NCI-H128 (cell line): Measurements from ENCODE around the gene NAPB.
A peak's percentile ranks its signal among the peaks of the same experiment; 100 is the strongest.
"Not testable (repeated sequence)": the region's sequence is repeated elsewhere in the genome, so short reads cannot be mapped to it uniquely, and the experiment has no call there.

Experiments used
- DNase-seq: peaks from one replicate; lab custom pipeline; 2025; ENCODE audit not compliant: unreplicated experiment; lab: John Stamatoyannopoulos, UW

The NAPB gene

GRCh38 chr20:23420943-23421931, at the start of gene NAPB:
TSS of gene NAPB (minus strand) at chr20:23421488. CDS start at chr20:23421402, 86 bp downstream.
- peak; percentile 94 for DNase-seq

- DNase-seq: not testable (repeated sequence)
Observed at GRCh38 chr20:23466961-23467360, 45.7 kb upstream of the NAPB start.

DNA sequence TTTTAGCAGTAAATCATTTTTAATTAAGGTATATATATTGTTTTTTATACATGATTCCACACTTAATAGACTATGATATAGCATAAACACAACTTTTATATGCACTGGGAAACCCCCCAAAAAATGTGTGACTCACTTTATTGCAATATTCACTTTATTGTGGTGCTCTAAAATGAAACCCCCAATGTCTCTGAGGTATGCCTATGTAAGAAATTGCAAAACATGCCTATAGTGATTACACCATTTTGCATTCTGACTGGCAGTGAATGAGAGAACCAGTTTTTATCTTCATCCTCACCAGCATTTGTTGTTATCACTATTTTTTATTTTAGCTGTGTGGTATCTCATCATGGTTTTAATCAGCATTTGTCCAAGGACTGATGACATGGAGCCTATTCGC, 39.9 kb upstream of the NAPB start:
- no peak for DNase-seq

GRCh38 chr20:23459461-23460150, 38.3 kb upstream of the NAPB start:
- DNase-seq: no peak

DNA sequence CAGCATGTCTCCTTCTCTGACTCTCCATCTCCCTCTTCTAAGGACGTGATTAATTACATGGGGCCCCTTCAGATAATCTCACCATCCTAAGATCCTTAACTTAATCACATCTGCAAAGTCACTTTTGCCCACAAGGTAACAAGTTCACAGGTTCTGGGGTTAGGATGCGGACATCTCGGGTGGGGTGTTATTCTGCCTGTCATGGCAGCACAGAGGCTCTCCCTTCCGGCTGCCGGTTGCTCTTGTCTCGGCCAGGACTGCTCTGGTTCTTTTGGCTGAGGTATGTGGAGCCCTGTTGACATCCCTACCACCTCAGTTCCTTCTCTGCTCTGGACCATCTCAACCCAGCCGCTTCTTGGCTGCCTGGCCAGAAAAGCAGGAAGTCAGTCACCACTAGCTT, 35.6 kb upstream of the NAPB start:
- no peak for DNase-seq

DNA sequence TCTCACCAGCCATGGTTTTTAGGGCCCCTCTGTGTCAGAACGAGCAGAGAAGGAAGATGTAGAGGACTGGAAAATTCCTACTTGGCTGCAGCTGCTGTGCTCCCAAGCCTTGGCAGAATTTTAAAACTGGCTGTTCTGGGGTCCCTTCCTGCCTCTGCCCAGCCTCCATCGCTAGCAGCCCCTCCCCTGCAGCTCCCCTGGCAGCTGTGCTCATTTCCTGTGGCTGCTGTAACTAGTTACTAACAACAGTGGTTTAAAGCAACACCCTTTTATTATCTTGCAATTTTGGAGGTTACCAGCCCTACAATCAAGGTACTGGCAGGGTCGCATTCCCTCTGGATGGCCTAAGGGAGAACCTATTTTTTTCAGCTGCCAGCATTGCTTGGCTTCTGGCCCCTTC, 35.1 kb upstream of the NAPB start:
- DNase-seq: no peak

DNA sequence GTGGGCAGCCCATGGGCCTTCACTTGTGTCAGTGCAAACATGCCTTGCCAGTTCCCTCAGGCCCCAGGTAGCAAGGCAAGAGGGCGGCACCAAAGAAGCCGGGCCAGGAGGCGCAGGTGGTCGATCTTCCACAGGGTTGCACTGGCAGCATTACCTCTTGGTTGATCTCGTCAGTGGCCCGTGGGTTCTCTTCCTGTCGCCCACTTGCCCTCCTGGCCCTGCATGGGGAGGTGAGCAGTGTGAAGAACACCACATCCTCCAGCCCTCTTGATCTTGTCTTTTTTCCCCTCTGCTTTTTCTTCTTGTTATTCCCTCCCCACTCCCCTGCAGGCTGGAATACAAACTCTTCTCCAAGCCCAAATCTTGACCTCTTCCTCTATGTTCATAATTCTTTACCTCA, 34.4 kb upstream of the NAPB start:
- no peak for DNase-seq

GRCh38 chr20:23454816-23455215, 33.5 kb upstream of the NAPB start:
- DNase-seq: no peak

GRCh38 chr20:23453549-23454543, 32.6 kb upstream of the NAPB start:
- DNase-seq: no peak

DNA sequence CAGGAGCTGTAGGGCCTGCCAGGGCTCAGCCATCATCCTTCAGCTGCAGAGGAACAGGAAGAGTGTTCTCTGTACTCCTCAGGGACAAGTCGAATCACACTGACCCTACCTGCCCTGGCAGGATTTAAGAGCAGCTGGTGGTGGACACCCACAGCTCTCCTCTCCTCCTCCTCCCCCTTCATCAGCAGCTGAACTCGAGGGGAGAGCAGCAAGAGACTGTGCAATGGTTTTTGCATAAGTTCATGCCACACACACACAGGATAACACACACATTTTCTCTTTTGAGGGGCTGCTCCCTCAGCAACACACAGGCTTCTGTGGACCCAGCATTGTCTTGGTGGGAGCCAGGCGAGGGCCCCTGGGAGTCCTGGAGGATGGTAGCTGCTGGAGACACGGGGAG, 31.5 kb upstream of the NAPB start, which contains the start of gene CST11:
Gene CST11, minus strand, starts transcription at position 101 of the 400 bp plus-strand sequence. Its CDS starts 65 bp downstream, at position 36.
- DNase-seq: no peak

DNA sequence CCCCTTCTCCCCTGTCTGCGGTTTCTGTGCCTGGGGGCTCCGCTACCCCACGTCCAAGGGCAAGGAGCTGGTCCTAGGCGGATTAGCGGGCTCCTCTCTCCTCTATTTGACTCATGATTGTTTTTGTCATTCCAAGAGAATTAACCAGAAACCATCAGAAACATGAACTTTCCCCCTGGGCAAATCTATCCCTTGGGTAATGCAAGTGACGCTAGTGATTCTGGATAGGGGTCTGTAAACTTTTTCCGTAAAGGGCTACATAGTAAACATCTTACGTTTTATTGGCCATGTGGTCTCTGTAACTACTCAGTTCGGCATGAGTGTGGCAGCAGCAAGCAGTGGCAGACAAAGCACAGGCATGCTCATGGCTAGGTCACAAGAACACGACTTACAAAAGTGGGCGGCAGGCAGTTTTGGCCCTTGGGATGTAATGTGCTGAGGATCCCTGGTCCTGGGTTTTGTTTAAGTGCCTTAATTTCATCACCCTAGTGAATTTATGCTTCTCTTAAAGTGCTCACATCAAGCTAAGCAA, 30.7 kb upstream of the NAPB start:
- no peak for DNase-seq

- DNase-seq: no peak
Observed at GRCh38 chr20:23450877-23451276, 29.6 kb upstream of the NAPB start.

DNA sequence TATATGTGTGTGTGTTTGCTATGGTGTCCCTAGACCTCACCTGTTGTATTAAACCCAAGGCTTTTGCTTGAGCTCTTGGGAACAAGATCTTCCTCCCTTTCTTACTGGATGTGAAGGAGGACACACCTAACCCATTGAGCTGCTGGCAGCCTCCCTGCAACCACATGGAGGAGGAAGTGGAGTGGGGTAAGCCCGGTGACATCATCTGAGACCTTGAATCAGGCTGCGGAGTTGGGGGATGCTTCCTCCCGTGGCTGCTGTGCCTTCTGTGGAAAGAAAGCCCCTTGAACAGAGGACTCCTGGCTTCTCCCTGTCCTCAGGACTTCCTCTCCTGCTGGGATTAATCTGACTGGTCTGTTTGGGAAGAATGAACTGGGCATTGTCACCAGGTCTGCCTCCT, 28.1 kb upstream of the NAPB start:
- DNase-seq: no peak

DNA sequence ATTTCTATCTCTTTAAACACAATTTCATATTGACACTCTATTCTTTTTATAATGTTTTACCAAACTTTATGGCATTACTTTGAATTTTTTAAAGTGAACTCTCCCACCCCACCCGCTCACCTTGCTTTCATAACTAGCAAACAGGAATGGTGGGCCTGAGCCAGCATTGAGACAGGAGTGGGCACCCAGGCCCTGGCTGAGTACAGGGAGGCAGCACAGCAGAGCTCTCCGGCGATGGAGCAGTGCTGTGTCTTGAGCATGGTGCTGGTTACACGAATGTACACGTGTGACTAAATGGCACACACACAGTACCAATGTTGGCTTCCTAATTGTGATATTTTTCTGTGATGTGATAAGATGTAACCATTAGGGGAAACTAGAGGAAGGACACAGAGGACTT, 26.9 kb upstream of the NAPB start:
- no peak for DNase-seq

DNA sequence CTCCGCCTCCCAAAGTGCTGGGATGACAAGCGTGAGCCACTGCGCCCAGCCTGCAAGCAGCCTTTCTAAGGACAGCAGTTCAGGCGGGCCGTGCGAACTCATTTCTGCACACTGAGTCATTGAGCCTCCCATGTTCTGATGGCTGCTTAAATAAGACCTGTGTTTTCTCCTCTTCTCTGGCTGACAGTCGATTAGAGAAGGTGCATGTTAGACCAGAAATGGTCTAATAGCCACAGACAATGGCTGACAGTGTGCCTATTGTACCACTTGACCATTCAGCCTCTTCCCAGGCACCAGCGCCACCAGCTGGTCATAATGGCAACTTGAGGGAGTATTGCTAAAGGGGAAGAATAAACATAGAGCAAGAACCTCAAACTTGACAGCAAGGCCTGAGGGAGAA, 25.2 kb upstream of the NAPB start:
- DNase-seq: no peak

DNA sequence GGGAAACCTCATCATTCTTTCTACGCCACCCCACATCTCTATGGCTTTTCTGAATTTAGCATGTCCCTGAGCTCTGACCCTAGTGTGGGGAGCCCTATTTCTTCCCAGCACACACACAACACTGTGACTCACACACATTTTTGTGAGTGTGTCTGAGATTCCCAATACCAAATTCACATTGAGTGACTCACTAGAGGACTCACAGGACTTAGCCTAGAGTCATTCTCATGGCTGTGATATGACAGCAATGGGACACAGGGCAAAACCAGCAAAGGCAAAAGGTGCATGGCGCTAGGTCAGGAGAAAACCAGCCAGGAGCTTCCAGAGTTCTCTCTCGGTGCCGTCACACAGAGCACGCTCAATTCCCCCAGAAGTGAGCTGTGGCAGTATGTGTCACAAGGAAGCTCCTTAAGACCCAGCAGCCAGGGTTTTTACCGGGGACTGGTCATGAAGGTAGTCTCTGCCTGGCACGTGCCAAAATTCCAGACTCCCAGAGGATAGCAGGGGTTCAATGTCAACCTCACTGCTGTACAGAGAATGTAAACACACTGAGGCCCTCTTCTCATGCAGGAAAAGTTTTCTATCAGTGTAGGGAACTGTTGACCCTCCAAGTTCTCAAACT, 24.4 kb upstream of the NAPB start:
- DNase-seq: no peak

DNA sequence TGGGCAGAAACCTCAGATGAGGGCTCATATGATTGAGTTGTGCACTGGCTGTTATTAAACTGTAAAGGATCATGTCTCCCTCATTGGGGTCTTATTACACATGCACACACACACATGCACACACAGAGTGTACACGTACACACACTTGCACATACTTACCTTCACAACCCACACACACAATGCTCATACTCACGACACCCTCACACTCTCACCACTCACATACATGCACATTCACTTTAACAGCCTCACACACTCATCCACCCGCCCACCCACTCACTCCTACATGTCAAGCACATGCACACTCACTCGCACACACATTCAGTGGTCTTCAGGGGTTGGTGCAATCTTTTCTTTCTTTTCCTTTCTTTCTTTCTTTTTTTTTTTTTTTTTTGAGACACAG, 23.6 kb upstream of the NAPB start:
- no peak for DNase-seq

DNA sequence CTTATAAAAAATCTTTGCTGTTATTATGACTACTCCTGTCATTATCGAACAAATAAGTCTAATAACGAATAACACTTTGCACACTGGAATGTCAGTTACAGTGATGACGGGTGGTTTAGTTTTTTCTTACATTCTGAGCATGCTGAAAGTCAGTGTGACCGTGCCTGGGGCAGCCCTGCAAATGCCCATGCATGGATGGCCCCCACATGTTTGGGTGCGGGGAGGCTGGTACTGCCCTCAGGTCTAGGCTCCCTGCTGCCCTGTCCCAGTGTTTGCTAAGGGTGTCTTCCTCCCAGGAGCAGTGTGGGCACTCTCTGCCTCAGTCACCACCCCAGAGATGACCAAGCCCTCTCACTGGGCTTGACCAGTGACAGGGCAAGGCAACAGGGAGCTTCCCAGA, 21.1 kb upstream of the NAPB start:
- no peak for DNase-seq

DNA sequence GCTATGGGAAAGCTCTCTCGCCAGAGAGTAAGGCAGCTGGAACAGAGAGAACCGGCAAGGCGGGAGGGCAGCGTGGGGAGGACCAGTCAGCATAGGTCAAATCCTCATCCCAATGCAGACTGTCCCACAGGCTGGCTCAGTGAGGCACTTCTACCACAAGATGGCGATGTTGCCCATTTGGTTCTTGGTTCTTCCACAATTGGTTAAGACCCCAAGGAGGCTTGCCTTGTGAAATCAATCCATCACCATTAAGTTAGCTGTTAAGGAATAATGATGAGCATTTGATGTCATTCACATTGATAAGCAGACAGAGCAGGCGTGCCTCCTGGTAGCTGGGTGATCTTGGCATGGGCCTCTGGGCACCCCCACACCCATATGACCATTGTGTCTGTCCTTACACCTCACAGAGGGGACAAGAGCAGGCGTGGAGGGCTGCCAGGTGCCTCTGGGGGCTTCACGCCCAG, 20.6 kb upstream of the NAPB start:
- DNase-seq: peak; percentile 55

DNA sequence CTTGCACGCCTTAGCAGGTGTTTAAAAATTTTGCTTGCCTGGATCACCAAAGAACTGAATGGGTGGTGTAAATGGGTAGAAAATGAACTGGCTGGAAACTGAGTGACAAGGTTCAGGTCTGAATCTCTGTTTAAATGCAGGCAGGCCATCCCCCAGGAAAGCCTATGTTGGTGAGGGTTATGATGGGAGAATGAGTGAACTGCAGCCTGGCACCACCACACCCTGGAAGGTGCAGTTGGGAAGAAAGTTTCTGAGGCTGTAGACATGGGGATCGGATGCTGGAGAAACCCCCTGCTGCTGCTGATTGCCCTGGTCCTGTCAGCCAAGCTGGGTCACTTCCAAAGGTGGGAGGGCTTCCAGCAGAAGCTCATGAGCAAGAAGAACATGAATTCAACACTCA, 18.7 kb upstream of the NAPB start:
- DNase-seq: no peak
